ENCODE measurements around the gene NPM1.

Gene NPM1

DNA sequence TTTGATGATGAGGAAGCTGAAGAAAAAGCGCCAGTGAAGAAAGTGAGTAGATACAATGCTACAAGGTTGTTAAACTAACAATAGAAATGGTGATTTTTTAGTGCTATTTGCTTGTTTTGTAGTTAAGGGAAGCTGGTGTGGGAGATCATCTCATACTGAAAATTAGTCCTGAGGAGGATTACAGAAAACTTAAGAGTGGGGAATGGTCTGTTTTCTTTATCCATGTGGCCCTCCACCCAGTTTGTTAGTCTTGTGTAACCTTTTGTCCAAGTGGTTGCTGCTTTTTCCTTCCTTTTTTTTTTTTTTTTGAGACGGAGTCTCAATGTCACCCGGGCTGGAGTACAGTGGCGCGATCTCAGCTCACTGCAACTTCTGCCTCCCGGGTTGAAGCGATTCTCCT lies 12.5 kb downstream of the NPM1 start:
- ChIA-PET CTCF (interaction anchor here (0.7 to 0.9 kb wide), 2 partner anchors 14 to 571 kb away, joined by 3 read pairs; no protein-coding TSS in a partner anchor), POLR2A (interaction anchor here (0.6 to 2.1 kb wide), 2 partner anchors 12 to 442 kb away, joined by 3 to 9 read pairs; partner anchors contain the start of gene NPM1)
- Histone ChIP-seq H3K27ac (ENCODE audit: extremely low read depth, low read depth, low read length) (no peak overlapping the region), H3K9me3 (ENCODE audit: control insufficient read depth, insufficient read depth, low read depth, low read length) (no peaks in the 10 kb centered on the region), H3K4me3 (ENCODE audit: low read depth, low read length) (no peak overlapping the region), H3K4me1 (ENCODE audit: control insufficient read depth, insufficient read depth, low read length) (no peaks in the 10 kb centered on the region), H3K36me3 (ENCODE audit: control insufficient read depth in 2 of 2, insufficient read depth in 1 of 2, low read length in 2 of 2) (peaks cover 70 to 75% of the 10 kb centered on the region in 2 experiments)
- no peak for TF ChIP-seq ZNF416 (tag by site-specific recombination; IDR thresholded peaks at IDR 0.05)
- TF ChIP-seq, protein P1, sequence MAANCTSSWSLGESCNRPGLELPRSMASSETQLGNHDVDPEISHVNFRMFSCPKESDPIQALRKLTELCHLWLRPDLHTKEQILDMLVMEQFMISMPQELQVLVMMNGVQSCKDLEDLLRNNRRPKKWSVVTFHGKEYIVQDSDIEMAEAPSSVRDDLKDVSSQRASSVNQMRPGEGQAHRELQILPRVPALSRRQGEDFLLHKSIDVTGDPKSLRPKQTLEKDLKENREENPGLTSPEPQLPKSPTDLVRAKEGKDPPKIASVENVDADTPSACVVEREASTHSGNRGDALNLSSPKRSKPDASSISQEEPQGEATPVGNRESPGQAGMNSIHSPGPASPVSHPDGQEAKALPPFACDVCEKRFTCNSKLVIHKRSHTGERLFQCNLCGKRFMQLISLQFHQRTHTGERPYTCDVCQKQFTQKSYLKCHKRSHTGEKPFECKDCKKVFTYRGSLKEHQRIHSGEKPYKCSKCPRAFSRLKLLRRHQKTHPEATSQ (tag by site-specific recombination; IDR thresholded peaks at IDR 0.05): no peak

DNA sequence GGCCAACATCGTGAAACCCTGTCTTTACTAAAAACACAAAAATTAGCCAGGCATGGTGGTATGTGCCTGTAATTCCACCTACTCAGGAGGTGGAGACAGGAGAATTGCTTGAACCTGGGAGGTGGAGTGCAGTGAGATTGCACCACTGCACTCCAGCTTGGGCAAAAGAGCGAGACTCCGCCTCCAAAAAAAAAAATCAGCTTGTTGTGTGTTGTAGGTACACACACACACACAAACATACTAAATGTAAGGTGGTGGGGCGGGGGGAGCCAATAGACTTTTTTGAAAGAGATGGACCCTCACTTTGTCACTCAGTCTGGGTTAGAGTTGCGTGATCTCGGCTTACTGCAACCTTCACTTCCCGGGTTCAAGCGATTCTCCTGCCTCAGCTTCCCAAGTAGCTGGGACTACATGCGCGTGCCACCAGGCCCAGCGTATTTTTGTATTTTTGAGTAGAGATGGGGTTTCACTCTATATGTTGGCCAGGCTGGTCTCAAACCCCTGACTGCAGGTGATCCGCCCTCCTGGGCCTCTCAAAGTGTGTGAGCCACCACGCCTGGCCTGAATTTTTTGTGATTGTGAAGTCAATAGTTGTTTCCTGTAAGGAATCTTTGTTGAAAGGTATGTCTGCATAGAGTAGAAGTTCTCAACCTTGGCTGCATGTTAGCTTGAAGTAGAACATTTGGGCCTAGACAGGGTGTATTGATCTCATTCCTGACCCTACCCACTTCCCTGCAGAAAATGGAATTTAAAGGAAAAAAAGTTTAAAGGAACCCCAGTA lies 13.7 kb downstream of the NPM1 start:
- ChIA-PET CTCF (interaction anchor here (0.7 kb wide), 1 partner anchor 711 kb away, joined by 6 read pairs; no protein-coding TSS in a partner anchor), POLR2A (no interaction called here)
- Histone ChIP-seq H3K9me3 (ENCODE audit: control insufficient read depth, insufficient read depth, low read depth, low read length) (no peaks in the 10 kb centered on the region), H3K4me3 (ENCODE audit: low read depth, low read length) (no peak overlapping the region), H3K4me1 (ENCODE audit: control insufficient read depth, insufficient read depth, low read length) (no peaks in the 10 kb centered on the region), H3K27ac (ENCODE audit: extremely low read depth, low read depth, low read length) (no peak overlapping the region), H3K36me3 (ENCODE audit: control insufficient read depth in 2 of 2, insufficient read depth in 1 of 2, low read length in 2 of 2) (peaks cover 70 to 75% of the 10 kb centered on the region in 2 experiments)
- TF ChIP-seq ZNF24 (tag by site-specific recombination; IDR thresholded peaks at IDR 0.05) (no peak), SALL2 (tag by site-specific recombination; IDR thresholded peaks at IDR 0.05; ENCODE audit: borderline replicate concordance) (no peak), ZBTB8A (tag by site-specific recombination; IDR thresholded peaks at IDR 0.05) (no peak), ZNF239 (tag by site-specific recombination; IDR thresholded peaks at IDR 0.05) (no peak), ZNF610 (tag by site-specific recombination; IDR thresholded peaks at IDR 0.05; ENCODE audit: borderline replicate concordance) (no peak), IKZF3 (tag by site-specific recombination; IDR thresholded peaks at IDR 0.05) (no peak), ZNF394 (tag by site-specific recombination; IDR thresholded peaks at IDR 0.05; ENCODE audit: borderline replicate concordance) (no peak), ZNF473 (tag by site-specific recombination; IDR thresholded peaks at IDR 0.05) (no peak), GLI4 (tag by site-specific recombination; IDR thresholded peaks at IDR 0.05) (no peak), ZNF596 (tag by site-specific recombination; IDR thresholded peaks at IDR 0.05) (no peak)
- TF ChIP-seq, protein P2, sequence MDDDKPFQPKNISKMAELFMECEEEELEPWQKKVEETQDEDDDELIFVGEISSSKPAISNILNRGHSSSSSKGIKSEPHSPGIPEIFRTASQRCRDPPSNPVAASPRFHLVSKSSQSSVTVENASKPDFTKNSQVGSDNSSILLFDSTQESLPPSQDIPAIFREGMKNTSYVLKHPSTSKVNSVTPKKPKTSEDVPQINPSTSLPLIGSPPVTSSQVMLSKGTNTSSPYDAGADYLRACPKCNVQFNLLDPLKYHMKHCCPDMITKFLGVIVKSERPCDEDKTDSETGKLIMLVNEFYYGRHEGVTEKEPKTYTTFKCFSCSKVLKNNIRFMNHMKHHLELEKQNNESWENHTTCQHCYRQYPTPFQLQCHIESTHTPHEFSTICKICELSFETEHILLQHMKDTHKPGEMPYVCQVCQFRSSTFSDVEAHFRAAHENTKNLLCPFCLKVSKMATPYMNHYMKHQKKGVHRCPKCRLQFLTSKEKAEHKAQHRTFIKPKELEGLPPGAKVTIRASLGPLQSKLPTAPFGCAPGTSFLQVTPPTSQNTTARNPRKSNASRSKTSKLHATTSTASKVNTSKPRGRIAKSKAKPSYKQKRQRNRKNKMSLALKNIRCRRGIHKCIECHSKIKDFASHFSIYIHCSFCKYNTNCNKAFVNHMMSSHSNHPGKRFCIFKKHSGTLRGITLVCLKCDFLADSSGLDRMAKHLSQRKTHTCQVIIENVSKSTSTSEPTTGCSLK (tag by site-specific recombination; IDR thresholded peaks at IDR 0.05): no peak
- TF ChIP-seq, protein P3, sequence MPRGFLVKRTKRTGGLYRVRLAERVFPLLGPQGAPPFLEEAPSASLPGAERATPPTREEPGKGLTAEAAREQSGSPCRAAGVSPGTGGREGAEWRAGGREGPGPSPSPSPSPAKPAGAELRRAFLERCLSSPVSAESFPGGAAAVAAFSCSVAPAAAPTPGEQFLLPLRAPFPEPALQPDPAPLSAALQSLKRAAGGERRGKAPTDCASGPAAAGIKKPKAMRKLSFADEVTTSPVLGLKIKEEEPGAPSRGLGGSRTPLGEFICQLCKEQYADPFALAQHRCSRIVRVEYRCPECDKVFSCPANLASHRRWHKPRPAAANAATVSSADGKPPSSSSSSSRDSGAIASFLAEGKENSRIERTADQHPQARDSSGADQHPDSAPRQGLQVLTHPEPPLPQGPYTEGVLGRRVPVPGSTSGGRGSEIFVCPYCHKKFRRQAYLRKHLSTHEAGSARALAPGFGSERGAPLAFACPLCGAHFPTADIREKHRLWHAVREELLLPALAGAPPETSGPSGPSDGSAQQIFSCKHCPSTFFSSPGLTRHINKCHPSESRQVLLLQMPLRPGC (tag by site-specific recombination; IDR thresholded peaks at IDR 0.05): no peak
- TF ChIP-seq, protein P4, sequence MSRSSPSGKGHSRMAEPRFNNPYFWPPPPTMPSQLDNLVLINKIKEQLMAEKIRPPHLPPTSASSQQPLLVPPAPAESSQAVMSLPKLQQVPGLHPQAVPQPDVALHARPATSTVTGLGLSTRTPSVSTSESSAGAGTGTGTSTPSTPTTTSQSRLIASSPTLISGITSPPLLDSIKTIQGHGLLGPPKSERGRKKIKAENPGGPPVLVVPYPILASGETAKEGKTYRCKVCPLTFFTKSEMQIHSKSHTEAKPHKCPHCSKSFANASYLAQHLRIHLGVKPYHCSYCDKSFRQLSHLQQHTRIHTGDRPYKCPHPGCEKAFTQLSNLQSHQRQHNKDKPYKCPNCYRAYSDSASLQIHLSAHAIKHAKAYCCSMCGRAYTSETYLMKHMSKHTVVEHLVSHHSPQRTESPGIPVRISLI (tag by site-specific recombination; IDR thresholded peaks at IDR 0.05): no peak
